ENCODE data around the gene PRSS56. TPM values are rescaled to one million over a fixed set of nuclear protein-coding genes. Genes with fewer than 3 reads are reported as not detected.

The PRSS56 gene
- total and polyA plus RNA-seq, 2 of the 8 experiments (the other 6 are each of a cell fraction or from before 2014, with no cell fraction given) = 0.03 TPM; not detected in 1

DNA sequence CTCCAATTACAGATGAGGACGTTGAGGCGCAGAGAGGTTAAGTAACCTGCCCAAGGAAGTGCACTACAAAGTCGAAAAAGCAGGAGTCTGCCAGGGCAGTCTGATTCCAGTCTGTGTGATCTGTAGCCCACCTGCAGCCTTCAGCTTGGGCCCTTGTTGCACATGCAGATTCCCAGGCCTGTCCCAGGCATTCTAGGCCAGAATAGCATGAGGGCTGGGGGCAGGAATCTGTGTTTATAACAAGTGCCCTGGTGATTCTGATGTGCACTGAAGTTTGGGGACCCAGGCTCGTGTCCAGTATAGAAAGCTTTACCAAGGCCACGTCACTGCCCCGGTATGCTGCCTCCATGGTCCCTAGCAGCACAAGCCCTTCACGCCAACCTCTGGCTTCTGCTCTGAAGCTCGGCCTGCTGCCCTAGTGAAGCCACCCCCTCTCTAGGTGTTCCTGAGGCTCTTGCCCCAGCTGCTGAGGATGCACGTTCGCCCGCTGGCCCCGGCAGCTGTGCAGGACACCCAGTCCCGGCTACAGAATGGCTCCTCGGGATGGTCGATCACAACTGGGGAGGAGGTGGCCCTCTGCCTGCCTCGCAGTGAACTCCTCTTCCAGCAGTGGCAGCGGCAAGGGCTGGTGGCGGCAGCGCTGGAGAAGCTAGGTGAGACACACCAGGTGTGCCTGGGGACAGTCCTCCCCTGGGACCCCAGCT, 23.9 kb downstream of the PRSS56 start:
- H3K56ac ChIP-seq (replicated peaks; ENCODE audit: insufficient read length, low read depth, low read length) = no peak overlapping the region
- H2BK12ac ChIP-seq (ENCODE audit: low read depth, low read length) = no peak overlapping the region
- H3K23me2 ChIP-seq (ENCODE audit: low read depth, low read length) = no peaks in the 10 kb centered on the region
- H3K4me3 ChIP-seq (ENCODE audit: extremely low read depth in 1 of 4, insufficient read depth in 2 of 4, low read depth in 3 of 4, low read length in 4 of 4) = no peak overlapping the region
- H3K23ac ChIP-seq (ENCODE audit: insufficient read length) = no peak overlapping the region
- H2BK120ac ChIP-seq (replicated peaks; ENCODE audit: low read depth, low read length) = no peak overlapping the region
- H3K36me3 ChIP-seq (ENCODE audit: control insufficient read depth in 2 of 4, insufficient read depth in 4 of 4, low read length in 3 of 4) = peaks cover 0 to 9% (median under 1%) of the 10 kb centered on the region in 4 experiments; a peak in 2 of 8 replicates
- H3K27me3 ChIP-seq (replicated peaks in 1 of 4; ENCODE audit: control insufficient read depth in 3 of 4, extremely low read depth in 1 of 4, insufficient read depth in 3 of 4, low read length in 3 of 4) = no peaks in the 10 kb centered on the region
- POLR2A ChIA-PET (ENCODE audit: partially characterized antibody) = interaction anchor here (1.3 to 2.8 kb wide), 2 partner anchors 10 to 13 kb away, joined by 5 to 12 read pairs; no protein-coding TSS in a partner anchor
- H3K79me2 ChIP-seq (ENCODE audit: control insufficient read depth in 1 of 2, insufficient read depth in 2 of 2, low read length in 2 of 2) = peaks cover 0 to 17% of the 10 kb centered on the region in 2 experiments; a peak in 2 of 4 replicates
- H2BK5ac ChIP-seq (ENCODE audit: low read depth, low read length) = no peak overlapping the region
- FAIRE-seq = no peak
- H3K14ac ChIP-seq (ENCODE audit: insufficient read length) = no peak overlapping the region
- H4K5ac ChIP-seq (ENCODE audit: insufficient read length, low read depth, low read length) = no peak overlapping the region
- no peak; a peak in 1 of 3 replicates for TF ChIP-seq POLR2A (IDR thresholded peaks at IDR 0.05; ENCODE audit: control extremely low read depth in 1 of 2, low read depth in 2 of 2, low read length in 2 of 2)
- no peak for TF ChIP-seq EGR1 (IDR thresholded peaks at IDR 0.05; ENCODE audit: borderline replicate concordance, low read depth, low read length)
- no peak for TF ChIP-seq SUZ12 (IDR thresholded peaks at IDR 0.05; ENCODE audit: low read length)
- TF ChIP-seq SIX5 (IDR thresholded peaks at IDR 0.05; ENCODE audit: low read depth, low read length) = no peak
- no peak for TF ChIP-seq EZH2 (IDR thresholded peaks at IDR 0.05; ENCODE audit: low read depth, low read length, severe bottlenecking)
- TF ChIP-seq BRCA1 (IDR thresholded peaks at IDR 0.05; ENCODE audit: low read depth, low read length) = no peak
- TF ChIP-seq, protein P1, sequence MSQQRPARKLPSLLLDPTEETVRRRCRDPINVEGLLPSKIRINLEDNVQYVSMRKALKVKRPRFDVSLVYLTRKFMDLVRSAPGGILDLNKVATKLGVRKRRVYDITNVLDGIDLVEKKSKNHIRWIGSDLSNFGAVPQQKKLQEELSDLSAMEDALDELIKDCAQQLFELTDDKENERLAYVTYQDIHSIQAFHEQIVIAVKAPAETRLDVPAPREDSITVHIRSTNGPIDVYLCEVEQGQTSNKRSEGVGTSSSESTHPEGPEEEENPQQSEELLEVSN (IDR thresholded peaks at IDR 0.05) = no peak
- TF ChIP-seq PHF8 (conservative IDR thresholded peaks at IDR 0.05; ENCODE audit: low read depth, low read length) = no peak
- DNase-seq (ENCODE audit: low read depth in 1 of 2, low spot score in 2 of 2) = peak in 1 of 2 experiments; percentile 49
- no peak overlapping the region for H3K9ac ChIP-seq (replicated peaks in 1 of 4; ENCODE audit: extremely low read depth in 1 of 4, low read depth in 3 of 4, low read length in 3 of 4)
- no peak overlapping the region for H2BK15ac ChIP-seq (ENCODE audit: low read length)
- peaks cover 0 to 11% (median 6%) of the 10 kb centered on the region in 4 experiments; a peak in 6 of 7 replicates for H3K4me1 ChIP-seq (replicated peaks in 1 of 4; ENCODE audit: control insufficient read depth in 3 of 4, insufficient read depth in 4 of 4, low read length in 3 of 4)
- peaks cover 4 to 9% of the 10 kb centered on the region in 2 experiments for H4K20me1 ChIP-seq (replicated peaks in 1 of 2; ENCODE audit: control insufficient read depth in 1 of 2, insufficient read depth in 2 of 2, low read length in 2 of 2)
- no peak overlapping the region for H2BK20ac ChIP-seq (ENCODE audit: low read length)
- WGBS, 2 experiments (ENCODE audit: extremely low coverage in 1 of 2, insufficient coverage in 1 of 2, insufficient read length in 1 of 2, insufficient replicate concordance in 2 of 2, low coverage in 1 of 2, low lambda C conversion rate in 2 of 2, missing lambda C conversion rate in 1 of 2) = 92% methylated on average over 17 of the region's 19 CpGs; no CpG with 5 or more reads in 1 of the 2 experiments
- peaks cover 5% of the 10 kb centered on the region; the same call in 1 of the 2 replicates for H3K79me1 ChIP-seq (ENCODE audit: low read depth, low read length)
- CTCF ChIA-PET (ENCODE audit: partially characterized antibody) = interaction anchor here (1.1 to 3.8 kb wide), 2 partner anchors 7 to 24 kb away, joined by 4 to 23 read pairs; partner anchors contain the start of gene PRSS56
- H4K91ac ChIP-seq (replicated peaks; ENCODE audit: insufficient read length, low read length) = no peak overlapping the region
- no peak overlapping the region for H3K18ac ChIP-seq (ENCODE audit: extremely low read depth, low read length)
- no peak overlapping the region for H3K4ac ChIP-seq (replicated peaks; ENCODE audit: insufficient read length, low read depth, low read length)
- no peak overlapping the region for H3K27ac ChIP-seq (ENCODE audit: low read depth, low read length)
- no peak overlapping the region for H2AK5ac ChIP-seq (ENCODE audit: low read depth, low read length)
- H3K9me3 ChIP-seq (ENCODE audit: insufficient read depth in 2 of 2, low read depth in 1 of 2, low read length in 1 of 2) = no peaks in the 10 kb centered on the region
- H2AFZ ChIP-seq (ENCODE audit: low read length) = no peak overlapping the region
- no peak overlapping the region for H4K8ac ChIP-seq (ENCODE audit: extremely low read depth, insufficient read depth, low read length)
- no peak overlapping the region for H3K4me2 ChIP-seq (ENCODE audit: insufficient read depth in 1 of 2, low read depth in 2 of 2, low read length in 2 of 2)

Data from H1 (cell line).